Lower leg skin (tissue), 4 donors: ENCODE data around the gene NR5A2. TPM values are rescaled to one million over a fixed set of nuclear protein-coding genes. Genes with fewer than 3 reads are reported as not detected.

ENCODE experiments used
- DNase-seq, 2 donors: peaks; one replicate each; pipeline ENCODE4 v3.0.0-alpha.2; 2019; ENCODE audit warnings: low spot score in 2 of 2
- H3K4me3 ChIP-seq: fragments of 200-600 bp; sonication (generic); 2 replicates; pipeline ENCODE4 v1.5.1; 2017; ENCODE audit warnings: mild to moderate bottlenecking, low read depth; ENCODE audit not compliant: poor library complexity, severe bottlenecking
- CTCF ChIP-seq, 3 donors: fragments of 450-650 bp; IDR thresholded peaks; one replicate each; pipeline ENCODE4 v1.5.1; 2016; ENCODE audit warnings: antibody characterized with exemption in 3 of 3, mild to moderate bottlenecking in 3 of 3, moderate library complexity in 2 of 3
- POLR2A ChIP-seq, 2 donors: fragments of 450-650 bp; IDR thresholded peaks; one replicate each; pipeline ENCODE4 v1.6.1; 2016 to 2017; ENCODE audit warnings: antibody characterized with exemption in 2 of 2, mild to moderate bottlenecking in 1 of 2, moderate library complexity in 1 of 2
- WGBS, 2 donors: methylation state at CpG; one replicate each; pipeline ENCODE4 v1.1.5; 2018; 5-methylcytosine and 5-hydroxymethylcytosine counted together
- intact Hi-C: fragments of 100-400 bp; cut with DNase I; formaldehyde crosslinking; loops from one replicate; pipeline ENCODE4 v1.15.0; 2023; ENCODE audit warnings: low total_unique reads
- total RNA-seq, 4 donors: library from RNA; depleted of rRNA; stranded (reverse); fragments of >200 nt; gene quantifications; one replicate each; pipeline ENCODE4 v1.1.0, GENCODE V29; 2016

The NR5A2 gene
- total RNA-seq, 4 donors from 2014 or later: 0.59 to 2.4 (median 1.2) TPM

DNA sequence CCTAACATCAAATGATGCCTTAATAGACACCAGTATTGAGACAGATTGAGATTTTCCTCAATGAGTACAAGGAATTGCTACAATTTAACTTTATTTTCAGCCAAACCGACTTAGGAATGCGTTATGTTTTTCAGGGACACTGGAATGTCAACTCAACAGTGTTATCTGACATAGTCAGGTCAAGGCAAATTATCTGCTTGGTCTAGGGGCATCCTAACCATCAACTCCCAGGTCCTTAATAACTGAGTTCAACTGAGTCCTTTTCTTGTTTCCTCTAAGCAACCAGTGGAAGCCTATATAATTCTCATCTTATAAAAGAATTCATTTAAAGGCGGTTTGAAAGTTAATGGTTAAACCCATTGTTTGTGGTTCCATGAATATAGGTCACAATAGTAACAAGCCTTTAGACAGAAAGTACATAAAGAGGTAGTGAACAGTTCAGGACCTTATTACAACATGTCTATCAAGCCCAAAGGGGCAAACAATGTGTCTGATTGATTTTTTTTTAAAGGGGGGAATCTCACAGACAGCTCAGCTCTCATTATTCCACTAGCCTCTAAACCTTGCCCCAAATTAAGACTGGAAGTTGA lies 32.3 kb upstream of the NR5A2 start:
- TF ChIP-seq POLR2A (IDR thresholded peaks at IDR 0.05) (no peak), CTCF (IDR thresholded peaks at IDR 0.05) (no peak)
- intact Hi-C loops: no loop called here
- 57 to 58% methylated on average over 3 of the region's 3 CpGs for WGBS, 2 donors

GRCh38 chr1:200005165-200005564 lies 22.3 kb upstream of the NR5A2 start:
- WGBS, 2 donors: 89 to 92% methylated on average over 6 of the region's 6 CpGs
- no peak for DNase-seq
- TF ChIP-seq POLR2A (IDR thresholded peaks at IDR 0.05) (no peak), CTCF (IDR thresholded peaks at IDR 0.05) (no peak)
- intact Hi-C loops: no loop called here
- no peak overlapping the region for H3K4me3 ChIP-seq

More for the DNA sequence above, 32.3 kb upstream of the NR5A2 start:
- H3K4me3 ChIP-seq: no peak overlapping the region
- DNase-seq: no peak

DNA sequence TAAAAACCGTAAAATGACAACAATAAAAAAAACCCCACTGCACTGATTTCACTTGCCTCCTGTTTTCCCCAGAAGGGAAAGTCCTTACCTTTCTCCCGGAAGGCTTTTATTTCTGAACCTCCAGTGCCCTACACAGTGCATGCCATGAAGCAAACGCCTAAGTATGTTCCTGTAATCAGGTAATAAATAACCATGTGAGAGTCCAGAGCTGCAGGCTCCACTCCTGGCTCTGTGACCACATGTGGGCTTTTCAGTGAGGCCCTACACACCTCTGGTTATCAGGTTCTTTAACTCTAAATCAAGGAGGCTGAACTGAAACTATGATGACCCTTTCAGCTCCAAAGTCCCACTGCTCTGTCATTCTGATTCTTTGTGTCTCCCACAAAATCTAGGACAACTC lies 20.8 kb upstream of the NR5A2 start:
- TF ChIP-seq CTCF (IDR thresholded peaks at IDR 0.05) (no peak), POLR2A (IDR thresholded peaks at IDR 0.05) (no peak)
- no peak for DNase-seq
- H3K4me3 ChIP-seq: no peak overlapping the region
- intact Hi-C loops: no loop called here
- 53 to 72% methylated on average over 3 of the region's 3 CpGs for WGBS, 2 donors

- intact Hi-C loops: no loop called here
- WGBS, 2 donors: 84 to 91% methylated on average over 2 of the region's 2 CpGs
- DNase-seq: no peak
- no peak for TF ChIP-seq CTCF (IDR thresholded peaks at IDR 0.05)
- TF ChIP-seq POLR2A (IDR thresholded peaks at IDR 0.05): no peak
- no peak overlapping the region for H3K4me3 ChIP-seq
Measured at GRCh38 chr1:200015811-200016210, 11.7 kb upstream of the NR5A2 start.

- WGBS, 2 donors: 59 to 74% methylated on average over 1 of the region's 1 CpG
- intact Hi-C loops: no loop called here
- no peak for DNase-seq
- TF ChIP-seq POLR2A (IDR thresholded peaks at IDR 0.05) (no peak), CTCF (IDR thresholded peaks at IDR 0.05) (no peak)
- H3K4me3 ChIP-seq: no peak overlapping the region
Measured at GRCh38 chr1:200021577-200022238, 5.8 kb upstream of the NR5A2 start.
